ENCODE measurements around the gene ACSL6. TPM values are rescaled to one million over a fixed set of nuclear protein-coding genes. Genes with fewer than 3 reads are reported as not detected.

The ACSL6 gene
- total and polyA plus RNA-seq, 2 donors (not counting 1 experiment from before 2014, with no cell fraction given) = 0.02 to 0.33 TPM

GRCh38 chr5:132006331-132007120 lies 4.9 kb downstream of the ACSL6 start:
- Histone ChIP-seq H3K27ac (ENCODE audit: insufficient read depth, low read length) (no peak overlapping the region), H2AFZ (ENCODE audit: low read length) (no peak overlapping the region), H3K4me2 (ENCODE audit: extremely low read depth, insufficient read depth, low read length) (no peak overlapping the region), H4K20me1 (ENCODE audit: control insufficient read depth, extremely low read depth, insufficient read depth, low read length) (no peaks in the 10 kb centered on the region), H3K9ac (ENCODE audit: insufficient read depth, low read length) (no peak overlapping the region), H3K4me3 (replicated peaks in 1 of 4; ENCODE audit: control extremely low read depth in 1 of 4, insufficient read depth in 1 of 4, low read depth in 3 of 4, low read length in 4 of 4) (no peak overlapping the region), H3K36me3 (ENCODE audit: control insufficient read depth, insufficient read depth, low read length) (no peaks in the 10 kb centered on the region), H3K79me2 (ENCODE audit: control insufficient read depth, insufficient read depth, low read length) (no peaks in the 10 kb centered on the region), H3K4me1 (ENCODE audit: control insufficient read depth, extremely low read depth, insufficient read depth, low read length) (no peaks in the 10 kb centered on the region), H3K27me3 (ENCODE audit: control insufficient read depth, insufficient read depth, low read length) (peaks cover 17% of the 10 kb centered on the region), H3K9me3 (ENCODE audit: control insufficient read depth, insufficient read depth, low read depth, low read length) (no peaks in the 10 kb centered on the region)
- no peak for TF ChIP-seq EZH2 (IDR thresholded peaks at IDR 0.05; ENCODE audit: low read length, missing control alignments)
- DNase-seq (ENCODE audit: low read depth in 2 of 2) = no peak

- no peak for DNase-seq (ENCODE audit: low read depth in 2 of 2)
- Histone ChIP-seq H3K27me3 (ENCODE audit: control insufficient read depth, insufficient read depth, low read length) (peaks cover 10% of the 10 kb centered on the region), H2AFZ (ENCODE audit: low read length) (no peak overlapping the region)
Observed at GRCh38 chr5:132005591-132005990, 5.9 kb downstream of the ACSL6 start.

GRCh38 chr5:132003982-132004381 lies 7.5 kb downstream of the ACSL6 start:
- no peak overlapping the region for H3K4me2 ChIP-seq (ENCODE audit: extremely low read depth, insufficient read depth, low read length)
- no peak for DNase-seq (ENCODE audit: low read depth in 2 of 2)
- TF ChIP-seq EZH2 (IDR thresholded peaks at IDR 0.05; ENCODE audit: low read length, missing control alignments) = no peak
- no peak for TF ChIP-seq CTCF (conservative IDR thresholded peaks at IDR 0.05 in 1 of 2, IDR thresholded peaks at IDR 0.05 in 1 of 2; ENCODE audit: low read depth in 1 of 2, low read length in 2 of 2)

More at GRCh38 chr5:132005591-132005990, 5.9 kb downstream of the ACSL6 start:
- no peaks in the 10 kb centered on the region for H3K79me2 ChIP-seq (ENCODE audit: control insufficient read depth, insufficient read depth, low read length)
- no peak overlapping the region for H3K4me3 ChIP-seq (replicated peaks in 1 of 4; ENCODE audit: control extremely low read depth in 1 of 4, insufficient read depth in 1 of 4, low read depth in 3 of 4, low read length in 4 of 4)
- no peak overlapping the region for H3K9ac ChIP-seq (ENCODE audit: insufficient read depth, low read length)
- no peak overlapping the region for H3K4me2 ChIP-seq (ENCODE audit: extremely low read depth, insufficient read depth, low read length)
- H3K9me3 ChIP-seq (ENCODE audit: control insufficient read depth, insufficient read depth, low read depth, low read length) = no peaks in the 10 kb centered on the region
- H3K27ac ChIP-seq (ENCODE audit: insufficient read depth, low read length) = no peak overlapping the region
- TF ChIP-seq EZH2 (IDR thresholded peaks at IDR 0.05; ENCODE audit: low read length, missing control alignments) (no peak), CTCF (conservative IDR thresholded peaks at IDR 0.05 in 1 of 2, IDR thresholded peaks at IDR 0.05 in 1 of 2; ENCODE audit: low read depth in 1 of 2, low read length in 2 of 2) (no peak)
- no peaks in the 10 kb centered on the region for H3K36me3 ChIP-seq (ENCODE audit: control insufficient read depth, insufficient read depth, low read length)
- H3K4me1 ChIP-seq (ENCODE audit: control insufficient read depth, extremely low read depth, insufficient read depth, low read length) = no peaks in the 10 kb centered on the region
- no peaks in the 10 kb centered on the region for H4K20me1 ChIP-seq (ENCODE audit: control insufficient read depth, extremely low read depth, insufficient read depth, low read length)

More at GRCh38 chr5:132003982-132004381, 7.5 kb downstream of the ACSL6 start:
- Histone ChIP-seq H3K4me3 (replicated peaks in 1 of 4; ENCODE audit: control extremely low read depth in 1 of 4, insufficient read depth in 1 of 4, low read depth in 3 of 4, low read length in 4 of 4) (no peak overlapping the region), H3K4me1 (ENCODE audit: control insufficient read depth, extremely low read depth, insufficient read depth, low read length) (no peaks in the 10 kb centered on the region), H3K27ac (ENCODE audit: insufficient read depth, low read length) (no peak overlapping the region), H3K36me3 (ENCODE audit: control insufficient read depth, insufficient read depth, low read length) (no peaks in the 10 kb centered on the region), H3K27me3 (ENCODE audit: control insufficient read depth, insufficient read depth, low read length) (peaks cover 4% of the 10 kb centered on the region), H3K79me2 (ENCODE audit: control insufficient read depth, insufficient read depth, low read length) (no peaks in the 10 kb centered on the region), H4K20me1 (ENCODE audit: control insufficient read depth, extremely low read depth, insufficient read depth, low read length) (no peaks in the 10 kb centered on the region), H3K9ac (ENCODE audit: insufficient read depth, low read length) (no peak overlapping the region), H3K9me3 (ENCODE audit: control insufficient read depth, insufficient read depth, low read depth, low read length) (no peaks in the 10 kb centered on the region), H2AFZ (ENCODE audit: low read length) (no peak overlapping the region)
